ENCODE measurements around the gene CALML5.

The CALML5 gene

DNA sequence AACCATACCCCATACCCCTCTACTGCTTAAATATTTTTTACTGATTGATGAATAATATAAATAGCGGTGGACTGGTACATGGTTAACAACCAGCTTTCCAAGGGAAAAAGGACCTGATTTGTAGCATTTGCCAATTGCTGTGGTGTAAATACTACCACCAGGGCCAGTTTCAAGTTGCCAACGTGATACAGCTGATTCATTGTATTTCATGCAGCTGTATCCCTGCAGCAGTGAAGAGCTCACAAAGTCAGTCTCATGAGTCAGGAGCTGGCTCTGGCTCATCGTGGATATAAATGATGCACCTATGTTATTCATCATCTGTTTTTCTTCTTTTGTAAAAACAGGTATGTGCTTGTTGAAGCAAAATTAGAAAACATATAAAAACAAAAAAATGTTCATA is 15.2 kb downstream of the CALML5 start:
- H3K36me3 ChIP-seq (ENCODE audit: insufficient read depth, low read length), result no peaks in the 10 kb centered on the region
- H4K20me1 ChIP-seq (ENCODE audit: insufficient read depth, low read length, poor library complexity, severe bottlenecking), result no peaks in the 10 kb centered on the region
- TF ChIP-seq, protein P1, sequence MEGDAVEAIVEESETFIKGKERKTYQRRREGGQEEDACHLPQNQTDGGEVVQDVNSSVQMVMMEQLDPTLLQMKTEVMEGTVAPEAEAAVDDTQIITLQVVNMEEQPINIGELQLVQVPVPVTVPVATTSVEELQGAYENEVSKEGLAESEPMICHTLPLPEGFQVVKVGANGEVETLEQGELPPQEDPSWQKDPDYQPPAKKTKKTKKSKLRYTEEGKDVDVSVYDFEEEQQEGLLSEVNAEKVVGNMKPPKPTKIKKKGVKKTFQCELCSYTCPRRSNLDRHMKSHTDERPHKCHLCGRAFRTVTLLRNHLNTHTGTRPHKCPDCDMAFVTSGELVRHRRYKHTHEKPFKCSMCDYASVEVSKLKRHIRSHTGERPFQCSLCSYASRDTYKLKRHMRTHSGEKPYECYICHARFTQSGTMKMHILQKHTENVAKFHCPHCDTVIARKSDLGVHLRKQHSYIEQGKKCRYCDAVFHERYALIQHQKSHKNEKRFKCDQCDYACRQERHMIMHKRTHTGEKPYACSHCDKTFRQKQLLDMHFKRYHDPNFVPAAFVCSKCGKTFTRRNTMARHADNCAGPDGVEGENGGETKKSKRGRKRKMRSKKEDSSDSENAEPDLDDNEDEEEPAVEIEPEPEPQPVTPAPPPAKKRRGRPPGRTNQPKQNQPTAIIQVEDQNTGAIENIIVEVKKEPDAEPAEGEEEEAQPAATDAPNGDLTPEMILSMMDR (conservative IDR thresholded peaks at IDR 0.05; ENCODE audit: low read length), result no peak
- TF ChIP-seq EZH2phosphoT487 (IDR thresholded peaks at IDR 0.05; ENCODE audit: borderline replicate concordance), result no peak
- no peak overlapping the region for H2AFZ ChIP-seq (ENCODE audit: low read length)
- H3F3A ChIP-seq (ENCODE audit: low read depth), result no peaks in the 10 kb centered on the region
- H3K79me2 ChIP-seq (ENCODE audit: insufficient read depth, low read length), result no peaks in the 10 kb centered on the region
- H3K27me3 ChIP-seq (ENCODE audit: insufficient read depth, low read length, poor library complexity, severe bottlenecking), result no peaks in the 10 kb centered on the region
- H3K4me2 ChIP-seq (ENCODE audit: low read depth, low read length, poor library complexity, severe bottlenecking), result no peak overlapping the region
- no peak overlapping the region for H3K9ac ChIP-seq (ENCODE audit: low read depth, low read length, poor library complexity, severe bottlenecking)
- no peaks in the 10 kb centered on the region for H3K9me2 ChIP-seq (replicated peaks; ENCODE audit: low read depth, low read length)
- H3K4me1 ChIP-seq (ENCODE audit: insufficient read depth, low read length, poor library complexity, severe bottlenecking), result peaks cover 2% of the 10 kb centered on the region
- H3K9me3 ChIP-seq (ENCODE audit: insufficient read depth, low read depth, low read length), result no peaks in the 10 kb centered on the region
- no peak overlapping the region for H3K4me3 ChIP-seq (ENCODE audit: low read length, poor library complexity, severe bottlenecking)

DNA sequence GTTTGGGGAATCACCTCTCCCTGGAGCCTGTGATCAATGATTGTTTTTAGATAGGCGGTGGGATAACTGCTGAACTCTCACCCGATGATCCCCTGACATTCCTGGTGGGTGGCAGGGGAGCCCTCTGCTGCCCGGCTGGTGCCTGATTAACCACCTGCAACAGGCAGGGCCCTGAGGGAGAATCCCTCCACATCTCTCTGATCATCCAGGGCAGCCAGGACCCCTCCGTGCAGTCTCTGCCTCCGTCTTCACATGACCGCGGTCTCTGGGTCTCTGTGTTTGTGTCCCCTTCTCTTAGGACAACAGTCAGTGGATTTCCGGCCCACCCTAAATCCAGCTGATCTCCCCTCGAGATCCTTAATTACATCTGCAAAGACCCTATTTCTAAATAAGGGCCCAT is 17.4 kb downstream of the CALML5 start:
- Histone ChIP-seq H3K9me3 (ENCODE audit: insufficient read depth, low read depth, low read length) (no peaks in the 10 kb centered on the region), H3K36me3 (ENCODE audit: insufficient read depth, low read length) (no peaks in the 10 kb centered on the region), H4K20me1 (ENCODE audit: insufficient read depth, low read length, poor library complexity, severe bottlenecking) (no peaks in the 10 kb centered on the region), H3K79me2 (ENCODE audit: insufficient read depth, low read length) (no peaks in the 10 kb centered on the region), H3K9me2 (replicated peaks; ENCODE audit: low read depth, low read length) (no peaks in the 10 kb centered on the region), H3K4me1 (ENCODE audit: insufficient read depth, low read length, poor library complexity, severe bottlenecking) (peaks cover 5% of the 10 kb centered on the region), H3K27me3 (ENCODE audit: insufficient read depth, low read length, poor library complexity, severe bottlenecking) (no peaks in the 10 kb centered on the region), H2AFZ (ENCODE audit: low read length) (no peak overlapping the region), H3K9ac (ENCODE audit: low read depth, low read length, poor library complexity, severe bottlenecking) (no peak overlapping the region), H3F3A (ENCODE audit: low read depth) (no peaks in the 10 kb centered on the region), H3K4me2 (ENCODE audit: low read depth, low read length, poor library complexity, severe bottlenecking) (no peak overlapping the region), H3K4me3 (ENCODE audit: low read length, poor library complexity, severe bottlenecking) (no peak overlapping the region)
- TF ChIP-seq, protein P1 (conservative IDR thresholded peaks at IDR 0.05; ENCODE audit: low read length), result no peak
- no peak for TF ChIP-seq EZH2phosphoT487 (IDR thresholded peaks at IDR 0.05; ENCODE audit: borderline replicate concordance)

DNA sequence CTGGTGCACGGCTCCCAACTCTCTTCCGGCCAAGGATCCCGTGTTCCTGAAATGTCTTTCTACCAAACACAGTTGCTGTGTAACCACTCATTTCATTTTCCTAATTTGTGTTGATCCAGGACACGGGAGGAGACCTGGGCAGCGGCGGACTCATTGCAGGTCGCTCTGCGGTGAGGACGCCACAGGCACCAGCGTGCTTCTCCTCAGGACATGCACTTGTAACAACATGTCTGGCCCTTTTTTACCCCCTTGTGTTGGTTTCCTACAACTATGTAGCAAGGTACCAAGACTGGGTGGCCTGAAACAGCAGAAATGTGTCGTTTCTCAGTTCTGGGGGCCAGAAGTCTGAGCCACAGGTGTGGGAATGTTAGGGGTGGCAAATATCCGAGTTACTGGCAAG is 18.2 kb downstream of the CALML5 start:
- H3F3A ChIP-seq (ENCODE audit: low read depth), result no peaks in the 10 kb centered on the region
- H3K4me2 ChIP-seq (ENCODE audit: low read depth, low read length, poor library complexity, severe bottlenecking), result no peak overlapping the region
- no peaks in the 10 kb centered on the region for H3K36me3 ChIP-seq (ENCODE audit: insufficient read depth, low read length)
- H3K9me3 ChIP-seq (ENCODE audit: insufficient read depth, low read depth, low read length), result no peaks in the 10 kb centered on the region
- no peaks in the 10 kb centered on the region for H3K27me3 ChIP-seq (ENCODE audit: insufficient read depth, low read length, poor library complexity, severe bottlenecking)
- H3K9ac ChIP-seq (ENCODE audit: low read depth, low read length, poor library complexity, severe bottlenecking), result no peak overlapping the region
- H3K9me2 ChIP-seq (replicated peaks; ENCODE audit: low read depth, low read length), result no peaks in the 10 kb centered on the region
- H4K20me1 ChIP-seq (ENCODE audit: insufficient read depth, low read length, poor library complexity, severe bottlenecking), result no peaks in the 10 kb centered on the region
- H3K4me3 ChIP-seq (ENCODE audit: low read length, poor library complexity, severe bottlenecking), result no peak overlapping the region
- TF ChIP-seq, protein P1 (conservative IDR thresholded peaks at IDR 0.05; ENCODE audit: low read length), result no peak
- no peak for TF ChIP-seq EZH2phosphoT487 (IDR thresholded peaks at IDR 0.05; ENCODE audit: borderline replicate concordance)
- no peaks in the 10 kb centered on the region for H3K79me2 ChIP-seq (ENCODE audit: insufficient read depth, low read length)
- H3K4me1 ChIP-seq (ENCODE audit: insufficient read depth, low read length, poor library complexity, severe bottlenecking), result peaks cover 5% of the 10 kb centered on the region
- H2AFZ ChIP-seq (ENCODE audit: low read length), result no peak overlapping the region
